H9 (cell line): Measurements from ENCODE around the gene VIPR2. TPM values are rescaled to one million over a fixed set of nuclear protein-coding genes. Genes with fewer than 3 reads are reported as not detected.

Source experiments
- DNase-seq: peaks from one replicate; pipeline ENCODE4 v3.0.0-alpha.2; 2017
- H2AFZ ChIP-seq: one replicate; pipeline ENCODE4 v1.6.1; 2013; ENCODE audit warnings: mild to moderate bottlenecking, low read length, control low read depth, moderate library complexity
- H2AK5ac ChIP-seq: 2 replicates; pipeline ENCODE4 v1.6.1; 2013; ENCODE audit warnings: low read length, control low read depth, mixed read lengths; ENCODE audit not compliant: insufficient read length
- H2BK120ac ChIP-seq: one replicate; pipeline ENCODE4 v1.6.1; 2013; ENCODE audit warnings: low read depth, mild to moderate bottlenecking, low read length, control low read depth, inconsistent platforms; ENCODE audit not compliant: poor library complexity, severe bottlenecking
- H2BK12ac ChIP-seq: 2 replicates; pipeline ENCODE4 v1.6.1; 2013; ENCODE audit warnings: low read length, control low read depth, mixed read lengths, low read depth; ENCODE audit not compliant: insufficient read length
- H2BK15ac ChIP-seq: 2 replicates; pipeline ENCODE4 v1.6.1; 2013; ENCODE audit warnings: low read depth, low read length, control low read depth
- H2BK20ac ChIP-seq: one replicate; pipeline ENCODE4 v1.6.1; 2013; ENCODE audit warnings: low read depth, mild to moderate bottlenecking, low read length, control low read depth, inconsistent platforms; ENCODE audit not compliant: poor library complexity, severe bottlenecking
- H2BK5ac ChIP-seq: 2 replicates; pipeline ENCODE4 v1.6.1; 2013; ENCODE audit warnings: low read length, control low read depth, mixed read lengths; ENCODE audit not compliant: insufficient read length
- H3K14ac ChIP-seq: 2 replicates; pipeline ENCODE4 v1.6.1; 2013; ENCODE audit warnings: low read length, control low read depth; ENCODE audit not compliant: insufficient read depth
- H3K18ac ChIP-seq: 2 replicates; pipeline ENCODE4 v1.6.1; 2013; ENCODE audit warnings: low read depth, mild to moderate bottlenecking, mixed read lengths, low read length, control low read depth; ENCODE audit not compliant: insufficient read length
- H3K23ac ChIP-seq: 2 replicates; pipeline ENCODE4 v1.6.1; 2013; ENCODE audit warnings: low read length, control low read depth, mixed read lengths, low read depth; ENCODE audit not compliant: insufficient read length
- H3K23me2 ChIP-seq: 2 replicates; pipeline ENCODE4 v1.6.1; 2013; ENCODE audit warnings: low read depth, mild to moderate bottlenecking, mixed read lengths, low read length, control low read depth; ENCODE audit not compliant: insufficient read length, poor library complexity, severe bottlenecking
- H3K27ac ChIP-seq: 2 replicates; pipeline ENCODE4 v1.5.1; 2013; ENCODE audit warnings: low read length, control low read depth, mixed read lengths, low read depth; ENCODE audit not compliant: insufficient read length
- H3K27me3 ChIP-seq: 2 replicates; pipeline ENCODE4 v1.6.1; 2013; ENCODE audit warnings: low read length, control low read depth, inconsistent platforms; ENCODE audit not compliant: insufficient read depth
- H3K4ac ChIP-seq: 2 replicates; pipeline ENCODE4 v1.6.1; 2013; ENCODE audit warnings: low read depth, mild to moderate bottlenecking, control low read depth, inconsistent platforms, low read length, moderate library complexity
- H3K4me1 ChIP-seq: 2 replicates; pipeline ENCODE4 v1.6.1; 2013; ENCODE audit warnings: low read length, control low read depth, inconsistent platforms; ENCODE audit not compliant: insufficient read depth
- H3K4me2 ChIP-seq: 2 replicates; pipeline ENCODE4 v1.6.1; 2013; ENCODE audit warnings: low read length, control low read depth, mixed read lengths; ENCODE audit not compliant: insufficient read length, insufficient read depth
- H3K56ac ChIP-seq: 2 replicates; pipeline ENCODE4 v1.6.1; 2013; ENCODE audit warnings: low read depth, mild to moderate bottlenecking, mixed read lengths, low read length, control low read depth; ENCODE audit not compliant: insufficient read length
- H3K79me1 ChIP-seq: 2 replicates; pipeline ENCODE4 v1.6.1; 2013; ENCODE audit warnings: low read depth, mild to moderate bottlenecking, moderate library complexity, low read length, control low read depth, inconsistent platforms; ENCODE audit not compliant: insufficient read depth, poor library complexity, severe bottlenecking
- H3K79me2 ChIP-seq: 2 replicates; pipeline ENCODE4 v1.6.1; 2013; ENCODE audit warnings: low read length, control low read depth, inconsistent platforms; ENCODE audit not compliant: insufficient read depth
- H3K9ac ChIP-seq: 2 replicates; pipeline ENCODE4 v1.6.1; 2013; ENCODE audit warnings: low read length, control low read depth, mixed read lengths; ENCODE audit not compliant: insufficient read length; ENCODE audit errors: extremely low read depth
- H3K9me3 ChIP-seq: one replicate; pipeline ENCODE4 v1.6.1; 2013; ENCODE audit warnings: low read depth, low read length, inconsistent platforms; ENCODE audit not compliant: control insufficient read depth
- H3T11ph ChIP-seq: one replicate; pipeline ENCODE4 v1.6.1; 2013; ENCODE audit warnings: mild to moderate bottlenecking, low read length, control low read depth, inconsistent platforms
- H4K20me1 ChIP-seq: one replicate; pipeline ENCODE4 v1.6.1; 2013; ENCODE audit not compliant: control insufficient read depth, insufficient read length, insufficient read depth
- H4K5ac ChIP-seq: 2 replicates; pipeline ENCODE4 v1.6.1; 2013; ENCODE audit warnings: low read depth, mild to moderate bottlenecking, mixed read lengths, low read length, control low read depth; ENCODE audit not compliant: insufficient read length
- H4K8ac ChIP-seq: replicated peaks from 2 replicates; pipeline ENCODE4 v1.6.1; 2013; ENCODE audit warnings: low read length, control low read depth, mixed read lengths, low read depth; ENCODE audit not compliant: insufficient read length
- H4K91ac ChIP-seq: 2 replicates; pipeline ENCODE4 v1.6.1; 2013; ENCODE audit warnings: low read depth, mild to moderate bottlenecking, moderate library complexity, mixed read lengths, low read length, control low read depth; ENCODE audit not compliant: insufficient read length
- H3K27ac Mint-ChIP-seq, 3 experiments: 2 replicates in 2 of 3; 3 replicates in 1 of 3; pipeline ENCODE4 v1.8.0; 2020 to 2021; ENCODE audit warnings: mixed read lengths in 3 of 3, mild to moderate bottlenecking in 1 of 3, moderate library complexity in 1 of 3
- H3K27me3 Mint-ChIP-seq: 2 replicates; pipeline ENCODE4 v1.8.0; 2021; ENCODE audit warnings: low read depth, mild to moderate bottlenecking, moderate library complexity, mixed read lengths
- H3K36me3 Mint-ChIP-seq, 3 experiments: 2 replicates in 2 of 3; 3 replicates in 1 of 3; pipeline ENCODE4 v1.8.0; 2020 to 2021; ENCODE audit warnings: low read depth in 3 of 3, mixed read lengths in 3 of 3; ENCODE audit not compliant: insufficient read depth in 1 of 3
- H3K4me1 Mint-ChIP-seq, 2 experiments: 2 replicates each; pipeline ENCODE4 v1.8.0; 2020; ENCODE audit warnings: mixed read lengths in 2 of 2
- H3K4me3 Mint-ChIP-seq, 2 experiments: 2 replicates in 1 of 2; 3 replicates in 1 of 2; pipeline ENCODE4 v1.8.0; 2020 to 2021; ENCODE audit warnings: mild to moderate bottlenecking in 2 of 2, mixed read lengths in 2 of 2, moderate library complexity in 1 of 2
- H3K9me3 Mint-ChIP-seq, 2 experiments: 2 replicates in 1 of 2; 3 replicates in 1 of 2; pipeline ENCODE4 v1.8.0; 2020; ENCODE audit warnings: mild to moderate bottlenecking in 2 of 2, mixed read lengths in 2 of 2, moderate library complexity in 1 of 2
- CTCF ChIP-seq: fragments of 200-600 bp; sonication (generic); conservative IDR thresholded peaks from 3 replicates; pipeline ENCODE4 v1.8.0; 2021; ENCODE audit warnings: antibody characterized with exemption, mild to moderate bottlenecking
- WGBS: extraction: QIAGEN DNeasy Blood & Tissue Kit; methylation state at CpG from one replicate; pipeline ENCODE4 v1.1.7; 2013; ENCODE audit warnings: missing lambda C conversion rate, low lambda C conversion rate, mixed read lengths; ENCODE audit not compliant: insufficient read length; ENCODE audit errors: extremely low coverage; 5-methylcytosine and 5-hydroxymethylcytosine counted together
- total RNA-seq: library from RNA; stranded (reverse); gene quantifications from 2 replicates; pipeline ENCODE4 v1.2.1, GENCODE V29; 2021

The VIPR2 gene
- total RNA-seq, 1 experiment from 2014 or later, result 1.6 TPM

GRCh38 chr7:159017741-159018140 is 126.9 kb downstream of the VIPR2 start:
- Histone ChIP-seq H2BK120ac (no peak overlapping the region), H3T11ph (no peak overlapping the region), H2AFZ (no peak overlapping the region), H3K23ac (no peak overlapping the region), H3K79me2 (no peaks in the 10 kb centered on the region), H2BK5ac (no peak overlapping the region), H3K79me1 (no peaks in the 10 kb centered on the region), H2BK12ac (no peak overlapping the region), H3K56ac (no peak overlapping the region), H3K4me2 (no peak overlapping the region), H3K4ac (no peak overlapping the region), H3K9ac (no peak overlapping the region), H4K5ac (no peak overlapping the region), H3K18ac (no peak overlapping the region), H2AK5ac (no peak overlapping the region), H3K4me1 (0 out of 2 replicates have a peak, but pooled peaks cover 2% of the 10 kb centered on the region), H4K8ac (no peak overlapping the region), H3K27me3 (no peaks in the 10 kb centered on the region), H4K91ac (no peak overlapping the region), H2BK15ac (no peak overlapping the region), H3K23me2 (no peaks in the 10 kb centered on the region), H3K27ac (no peak overlapping the region), H3K9me3 (no peaks in the 10 kb centered on the region), H2BK20ac (no peak overlapping the region), H4K20me1 (no peaks in the 10 kb centered on the region), H3K14ac (no peak overlapping the region)
- H3K9me3 Mint-ChIP-seq, result peaks cover 9 to 12% of the 10 kb centered on the region in 2 experiments; a peak in 4 of 5 replicates
- H3K27me3 Mint-ChIP-seq, result peaks cover 4% of the 10 kb centered on the region
- H3K4me1 Mint-ChIP-seq, result peaks cover 19% of the 10 kb centered on the region in 2 experiments
- H3K4me3 Mint-ChIP-seq, result no peak overlapping the region; a peak in 1 of 5 replicates
- no peak for TF ChIP-seq CTCF
- WGBS, result no CpG with 5 or more reads among the region's 3 CpGs
- H3K27ac Mint-ChIP-seq, result no peak overlapping the region; a peak in 1 of 7 replicates
- H3K36me3 Mint-ChIP-seq, result peaks cover 0 to 12% (median 0%) of the 10 kb centered on the region in 3 experiments; a peak in 2 of 7 replicates
- DNase-seq, result no peak
